H1 (cell line): ENCODE measurements around the gene CDH9. TPM values are rescaled to one million over a fixed set of nuclear protein-coding genes. Genes with fewer than 3 reads are reported as not detected.

Experiments used
- CTCF ChIA-PET: fragments of 300-600 bp; sonication (Branson Sonifier 250); formaldehyde crosslinking; loops from one replicate; lab custom pipeline; 2021; ENCODE audit not compliant: partially characterized antibody; lab: Charles Lee
- POLR2A ChIA-PET: fragments of 300-600 bp; sonication (Branson Sonifier 250); formaldehyde crosslinking; loops from one replicate; lab custom pipeline; 2021; ENCODE audit warnings: inconsistent platforms; ENCODE audit not compliant: partially characterized antibody; lab: Charles Lee
- DNase-seq, 2 experiments: peaks; one replicate each; pipeline versions ENCODE4 v3.0.0 to v3.0.0-alpha.2; 2010 to 2022; ENCODE audit warnings: low spot score in 2 of 2, low read depth in 1 of 2, mixed read lengths in 1 of 2
- FAIRE-seq: peaks from 2 replicates; lab custom pipeline; 2011; peaks lifted over from hg19 to GRCh38; lab: Jason Lieb, UNC
- H2AFZ ChIP-seq: 2 replicates; pipeline ENCODE4 v1.8.1; 2012; ENCODE audit warnings: low read length, inconsistent platforms
- H2AK5ac ChIP-seq: 2 replicates; pipeline ENCODE4 v1.6.1; 2013; ENCODE audit warnings: low read depth, low read length
- H2BK120ac ChIP-seq: replicated peaks from 2 replicates; pipeline ENCODE3; 2013; ENCODE audit warnings: low read depth, low read length, inconsistent platforms
- H2BK12ac ChIP-seq: 2 replicates; pipeline ENCODE4 v1.6.1; 2013; ENCODE audit warnings: low read depth, low read length
- H2BK15ac ChIP-seq: 2 replicates; pipeline ENCODE4 v1.6.1; 2013; ENCODE audit warnings: low read length
- H2BK20ac ChIP-seq: 2 replicates; pipeline ENCODE4 v1.6.1; 2013; ENCODE audit warnings: low read length
- H2BK5ac ChIP-seq: 2 replicates; pipeline ENCODE4 v1.6.1; 2013; ENCODE audit warnings: low read depth, low read length
- H3K14ac ChIP-seq: 2 replicates; pipeline ENCODE4 v1.6.1; 2013; ENCODE audit warnings: inconsistent platforms; ENCODE audit not compliant: insufficient read length
- H3K18ac ChIP-seq: 2 replicates; pipeline ENCODE4 v1.6.1; 2013; ENCODE audit warnings: low read length; ENCODE audit errors: extremely low read depth
- H3K23ac ChIP-seq: 2 replicates; pipeline ENCODE4 v1.6.1; 2013; ENCODE audit warnings: inconsistent platforms; ENCODE audit not compliant: insufficient read length
- H3K23me2 ChIP-seq: 2 replicates; pipeline ENCODE4 v1.6.1; 2013; ENCODE audit warnings: low read depth, low read length
- H3K27ac ChIP-seq: 2 replicates; pipeline ENCODE4 v1.6.1; 2011; ENCODE audit warnings: low read depth, low read length, inconsistent platforms
- H3K27me3 ChIP-seq, 4 experiments: replicated peaks in 1 of 4; 1 replicate in 1 of 4; 2 replicates in 3 of 4; pipeline versions ENCODE4 v1.6.1 to v1.8.1; 2011 to 2013; ENCODE audit warnings: low read length in 3 of 4, mild to moderate bottlenecking in 3 of 4, inconsistent platforms in 2 of 4, mixed read lengths in 2 of 4, moderate library complexity in 1 of 4; ENCODE audit not compliant: control insufficient read depth in 3 of 4, insufficient read depth in 3 of 4; ENCODE audit errors: extremely low read depth in 1 of 4
- H3K36me3 ChIP-seq, 4 experiments: 2 replicates each; pipeline versions ENCODE4 v1.6.1 to v1.8.1; 2011 to 2013; ENCODE audit warnings: mild to moderate bottlenecking in 4 of 4, low read length in 3 of 4, moderate library complexity in 2 of 4, control low read depth in 1 of 4, inconsistent platforms in 1 of 4; ENCODE audit not compliant: insufficient read depth in 4 of 4, control insufficient read depth in 2 of 4
- H3K4ac ChIP-seq: replicated peaks from 2 replicates; pipeline ENCODE3; 2013; ENCODE audit warnings: low read length, low read depth, mixed read lengths, inconsistent platforms; ENCODE audit not compliant: insufficient read length
- H3K4me1 ChIP-seq, 4 experiments: replicated peaks in 1 of 4; 1 replicate in 1 of 4; 2 replicates in 3 of 4; pipeline versions ENCODE4 v1.6.1 to v1.8.1; 2011 to 2013; ENCODE audit warnings: low read length in 3 of 4, inconsistent platforms in 2 of 4, mixed read lengths in 1 of 4; ENCODE audit not compliant: insufficient read depth in 4 of 4, control insufficient read depth in 3 of 4
- H3K4me2 ChIP-seq, 2 experiments: 2 replicates each; pipeline versions ENCODE4 v1.6.1 to v1.8.1; 2011 to 2013; ENCODE audit warnings: low read depth in 2 of 2, low read length in 2 of 2, control low read depth in 1 of 2, inconsistent platforms in 1 of 2, mild to moderate bottlenecking in 1 of 2; ENCODE audit not compliant: insufficient read depth in 1 of 2
- H3K4me3 ChIP-seq, 4 experiments: fragments of 200-600, 300-600 bp in 1 of 4; sonication (generic), shearing (Covaris generic), sonication (Bioruptor Twin) in 1 of 4; 2 replicates each; pipeline versions ENCODE4 v1.5.1 to v1.8.1; 2011 to 2016; ENCODE audit warnings: low read length in 4 of 4, low read depth in 3 of 4, control low read depth in 2 of 4, inconsistent platforms in 2 of 4, mild to moderate bottlenecking in 2 of 4, mixed read lengths in 1 of 4, moderate library complexity in 1 of 4; ENCODE audit not compliant: insufficient read depth in 2 of 4; ENCODE audit errors: extremely low read depth in 1 of 4
- H3K56ac ChIP-seq: replicated peaks from 2 replicates; pipeline ENCODE3; 2013; ENCODE audit warnings: low read depth, mild to moderate bottlenecking, mixed read lengths, low read length, inconsistent platforms; ENCODE audit not compliant: insufficient read length
- H3K79me1 ChIP-seq: 2 replicates; pipeline ENCODE4 v1.6.1; 2013; ENCODE audit warnings: low read depth, low read length, control low read depth
- H3K79me2 ChIP-seq, 2 experiments: 2 replicates each; pipeline versions ENCODE4 v1.6.1 to v1.8.1; 2012 to 2013; ENCODE audit warnings: low read length in 2 of 2, mild to moderate bottlenecking in 2 of 2, inconsistent platforms in 1 of 2; ENCODE audit not compliant: insufficient read depth in 2 of 2, control insufficient read depth in 1 of 2
- H3K9ac ChIP-seq, 4 experiments: replicated peaks in 1 of 4; 1 replicate in 1 of 4; 2 replicates in 3 of 4; pipeline versions ENCODE4 v1.6.1 to v1.8.1; 2011 to 2013; ENCODE audit warnings: low read depth in 3 of 4, low read length in 3 of 4, control low read depth in 2 of 4, mild to moderate bottlenecking in 2 of 4, moderate library complexity in 2 of 4, inconsistent platforms in 1 of 4; ENCODE audit errors: extremely low read depth in 1 of 4
- H3K9me3 ChIP-seq, 2 experiments: 2 replicates each; pipeline versions ENCODE4 v1.6.1 to v1.8.1; 2012 to 2013; ENCODE audit warnings: mild to moderate bottlenecking in 2 of 2, moderate library complexity in 2 of 2, control low read depth in 1 of 2, inconsistent platforms in 1 of 2, low read depth in 1 of 2, low read length in 1 of 2, mixed read lengths in 1 of 2; ENCODE audit not compliant: insufficient read depth in 2 of 2
- H4K20me1 ChIP-seq, 2 experiments: replicated peaks in 1 of 2; 2 replicates each; pipeline versions ENCODE3 to v1.8.1; 2011 to 2013; ENCODE audit warnings: inconsistent platforms in 2 of 2, low read length in 2 of 2, mild to moderate bottlenecking in 1 of 2; ENCODE audit not compliant: insufficient read depth in 2 of 2, control insufficient read depth in 1 of 2
- H4K5ac ChIP-seq: 2 replicates; pipeline ENCODE4 v1.6.1; 2013; ENCODE audit warnings: low read length, low read depth, mixed read lengths, inconsistent platforms; ENCODE audit not compliant: insufficient read length
- H4K8ac ChIP-seq: 2 replicates; pipeline ENCODE4 v1.8.0; 2013; ENCODE audit warnings: mild to moderate bottlenecking, moderate library complexity, low read length, inconsistent platforms; ENCODE audit not compliant: insufficient read depth; ENCODE audit errors: extremely low read depth
- H4K91ac ChIP-seq: replicated peaks from 2 replicates; pipeline ENCODE3; 2013; ENCODE audit warnings: low read length, mixed read lengths, inconsistent platforms; ENCODE audit not compliant: insufficient read length
- CBX8 ChIP-seq: fragments of 300-800, 300-1000 bp; sonication (generic); IDR thresholded peaks from 2 replicates; pipeline ENCODE4 v1.7.1; 2016; ENCODE audit warnings: low read depth, low read length, borderline replicate concordance
- CHD2 ChIP-seq: IDR thresholded peaks from 2 replicates; pipeline ENCODE4 v1.6.1; 2012; ENCODE audit warnings: low read length, improper control_type of control experiment
- GABPA ChIP-seq: IDR thresholded peaks from 2 replicates; pipeline ENCODE4 v1.6.1; 2011; ENCODE audit warnings: mild to moderate bottlenecking, low read length, moderate library complexity, borderline replicate concordance; ENCODE audit not compliant: insufficient read depth
- HDAC2 ChIP-seq, 2 experiments: fragments of 300-600 bp in 1 of 2; sonication (generic) in 1 of 2; IDR thresholded peaks; 2 replicates each; pipeline ENCODE4 v1.6.1; 2011 to 2012; ENCODE audit warnings: low read depth in 2 of 2, low read length in 2 of 2, mild to moderate bottlenecking in 2 of 2, moderate library complexity in 2 of 2, borderline replicate concordance in 1 of 2, inconsistent platforms in 1 of 2
- HDAC6 ChIP-seq: IDR thresholded peaks from one replicate; pipeline ENCODE4 v1.7.1; 2012; ENCODE audit warnings: low read depth, mild to moderate bottlenecking, inconsistent platforms, low read length, moderate library complexity
- JUN ChIP-seq: IDR thresholded peaks from 2 replicates; pipeline ENCODE4 v1.6.1; 2011; ENCODE audit warnings: low read depth, mild to moderate bottlenecking, improper control_type of control experiment, low read length
- KDM4A ChIP-seq: IDR thresholded peaks from one replicate; pipeline ENCODE4 v1.7.1; 2012; ENCODE audit warnings: low read depth, mild to moderate bottlenecking, moderate library complexity, low read length, inconsistent platforms; ENCODE audit not compliant: severe bottlenecking
- KDM5A ChIP-seq: fragments of 200-600 bp; IDR thresholded peaks from 2 replicates; pipeline ENCODE4 v1.7.1; 2012; ENCODE audit warnings: mild to moderate bottlenecking, low read length, inconsistent platforms, mixed read lengths
- MAFK ChIP-seq: IDR thresholded peaks from 2 replicates; pipeline ENCODE4 v1.6.1; 2012; ENCODE audit warnings: low read depth, mild to moderate bottlenecking, improper control_type of control experiment, low read length
- NANOG ChIP-seq: IDR thresholded peaks from 2 replicates; pipeline ENCODE4 v1.6.1; 2011; ENCODE audit warnings: low read length, low read depth, mild to moderate bottlenecking, inconsistent platforms; ENCODE audit not compliant: insufficient read depth, poor library complexity, severe bottlenecking
- RBBP5 ChIP-seq: IDR thresholded peaks from 2 replicates; pipeline ENCODE4 v1.7.1; 2012; ENCODE audit warnings: low read depth, mild to moderate bottlenecking, inconsistent platforms, low read length, moderate library complexity, borderline replicate concordance
- SIN3A ChIP-seq, 2 experiments: IDR thresholded peaks in 1 of 2; conservative IDR thresholded peaks in 1 of 2; 2 replicates each; pipeline ENCODE4 v1.6.1; 2011 to 2012; ENCODE audit warnings: low read length in 2 of 2, improper control_type of control experiment in 1 of 2, low read depth in 1 of 2, mild to moderate bottlenecking in 1 of 2
- SP1 ChIP-seq: IDR thresholded peaks from 2 replicates; pipeline ENCODE4 v1.6.1; 2011; ENCODE audit warnings: low read depth, low read length
- SP4 ChIP-seq: IDR thresholded peaks from 2 replicates; pipeline ENCODE4 v1.6.1; 2012; ENCODE audit warnings: low read length, inconsistent platforms
- TCF12 ChIP-seq: IDR thresholded peaks from 2 replicates; pipeline ENCODE4 v1.6.1; 2011; ENCODE audit warnings: low read depth, mild to moderate bottlenecking, low read length
- WGBS, 2 experiments: shearing (Covaris generic) in 1 of 2; methylation state at CpG; one replicate each; pipeline versions ENCODE4 v1.1.6 to v1.1.7; 2013 to 2015; ENCODE audit warnings: low lambda C conversion rate in 2 of 2, mixed read lengths in 2 of 2, inconsistent platforms in 1 of 2, low coverage in 1 of 2, missing lambda C conversion rate in 1 of 2; ENCODE audit not compliant: insufficient replicate concordance in 2 of 2, insufficient coverage in 1 of 2, insufficient read length in 1 of 2; ENCODE audit errors: extremely low coverage in 1 of 2, missing lambda C conversion rate in 1 of 2; 5-methylcytosine and 5-hydroxymethylcytosine counted together
- polyA plus RNA-seq, 7 experiments: library from polyadenylated mRNA; depleted of rRNA in 3 of 7; stranded (reverse) in 5 of 7; unstranded in 2 of 7; fragments of >200 nt in 5 of 7; fragments of 200-250 nt in 2 of 7; gene quantifications; 1 replicate in 5 of 7; 2 replicates in 1 of 7; 4 replicates in 1 of 7; pipeline versions ENCODE4 v1.2.1 to v1.2.3, GENCODE V29; 2011 to 2013; ENCODE audit warnings: missing spikeins in 2 of 7, mixed read lengths in 2 of 7
- total RNA-seq: library from RNA; stranded (reverse); fragmentation: NEBNext Ultra II Directional; extraction: Animal tissue kit (Norgen Biotek cat#: 25700); gene quantifications from 2 replicates; pipeline ENCODE4 v1.2.1, GENCODE V29; 2021

Gene CDH9
- total and polyA plus RNA-seq, 2 of the 8 experiments (the other 6 are each of a cell fraction or from before 2014, with no cell fraction given) = 0.54 to 1.0 TPM

DNA sequence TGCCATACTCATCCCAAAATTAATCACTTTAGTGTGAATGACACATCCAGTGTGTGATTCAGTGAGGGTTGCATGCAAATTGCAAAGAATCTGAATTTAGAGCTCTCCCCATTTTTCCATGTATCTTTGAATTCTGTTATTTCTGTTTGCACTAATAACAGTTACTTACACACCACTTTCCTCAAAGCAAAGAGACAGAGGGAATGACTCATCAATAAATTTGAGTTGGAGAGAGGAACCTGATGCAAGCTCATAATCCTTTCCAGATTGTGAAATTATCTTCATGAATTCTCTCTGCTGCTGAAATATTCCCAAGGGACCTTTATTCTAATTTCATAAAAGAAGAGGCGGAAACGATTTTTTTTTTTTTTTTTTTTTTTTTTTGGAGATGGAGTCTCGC, 204.8 kb downstream of the CDH9 start:
- Histone ChIP-seq H3K36me3 (no peaks in the 10 kb centered on the region), H3K23ac (no peak overlapping the region), H4K20me1 (no peaks in the 10 kb centered on the region), H3K23me2 (no peaks in the 10 kb centered on the region; the same call in 1 of the 2 replicates), H3K14ac (no peak overlapping the region), H3K56ac (no peak overlapping the region), H2AFZ (no peak overlapping the region), H3K4me2 (no peak overlapping the region), H4K5ac (no peak overlapping the region), H2BK120ac (no peak overlapping the region), H3K9ac (no peak overlapping the region), H3K27me3 (no peaks in the 10 kb centered on the region), H3K9me3 (no peaks in the 10 kb centered on the region), H2BK5ac (no peak overlapping the region), H4K8ac (no peak overlapping the region), H2BK12ac (no peak overlapping the region), H2BK20ac (no peak overlapping the region), H2AK5ac (no peak overlapping the region), H3K79me1 (no peaks in the 10 kb centered on the region), H3K79me2 (no peaks in the 10 kb centered on the region), H3K4ac (no peak overlapping the region), H2BK15ac (no peak overlapping the region), H3K27ac (no peak overlapping the region), H3K4me1 (no peaks in the 10 kb centered on the region), H3K18ac (no peak overlapping the region), H4K91ac (no peak overlapping the region), H3K4me3 (no peak overlapping the region)
- ChIA-PET CTCF (no interaction called here), POLR2A (no interaction called here)
- no CpG with 5 or more reads among the region's 3 CpGs for WGBS, 2 experiments
- FAIRE-seq (no peak), DNase-seq (no peak)
- no peak for TF ChIP-seq HDAC2 (IDR thresholded peaks at IDR 0.05; ENCODE audit: borderline replicate concordance in 1 of 2, low read depth in 2 of 2, low read length in 2 of 2)
- no peak for TF ChIP-seq TCF12
- TF ChIP-seq GABPA = no peak
- TF ChIP-seq KDM4A = no peak
- TF ChIP-seq SP1 = no peak
- TF ChIP-seq HDAC6 = no peak
- no peak for TF ChIP-seq SIN3A (conservative IDR thresholded peaks at IDR 0.05 in 1 of 2, IDR thresholded peaks at IDR 0.05 in 1 of 2; ENCODE audit: low read depth in 1 of 2, low read length in 2 of 2)
- no peak for TF ChIP-seq MAFK
- no peak for TF ChIP-seq CBX8
- TF ChIP-seq CHD2 = no peak
- TF ChIP-seq RBBP5 = no peak
- TF ChIP-seq KDM5A = no peak
- no peak for TF ChIP-seq NANOG
- TF ChIP-seq JUN = no peak
- TF ChIP-seq SP4 = no peak
